GM23338 (cell line): ENCODE results near the gene SLC12A7. TPM values are rescaled to one million over a fixed set of nuclear protein-coding genes. Genes with fewer than 3 reads are reported as not detected.

ENCODE experiments used
- ATAC-seq: fragments of 200-7000 bp; cut with Tn5 transposase; 3 replicates; pipeline ENCODE4 v1.9.1; 2020
- DNase-seq: peaks from one replicate; pipeline ENCODE4 v3.0.0-alpha.2; 2015; ENCODE audit warnings: low spot score
- H2AFZ ChIP-seq: fragments of 200-600 bp; sonication (generic); 2 replicates; pipeline ENCODE4 v1.8.0; 2016; ENCODE audit warnings: antibody characterized with exemption, mild to moderate bottlenecking, moderate library complexity
- H3F3A ChIP-seq: fragments of 200-600 bp; sonication (generic); replicated peaks from 2 replicates; pipeline ENCODE4 v1.8.0; 2017; ENCODE audit warnings: antibody characterized with exemption, mixed run types, low read depth
- H3K27ac ChIP-seq: fragments of 200-600 bp; sonication (generic); 2 replicates; pipeline ENCODE4 v1.6.1; 2016; ENCODE audit warnings: low read depth
- H3K27me3 ChIP-seq: fragments of 200-600 bp; sonication (generic); 2 replicates; pipeline ENCODE4 v1.8.0; 2016; ENCODE audit warnings: mild to moderate bottlenecking, mixed run types, moderate library complexity; ENCODE audit not compliant: insufficient read depth
- H3K36me3 ChIP-seq: fragments of 200-600 bp; sonication (generic); 2 replicates; pipeline ENCODE4 v1.8.0; 2016; ENCODE audit warnings: mild to moderate bottlenecking; ENCODE audit not compliant: insufficient read depth
- H3K4me1 ChIP-seq: fragments of 200-600 bp; sonication (generic); 2 replicates; pipeline ENCODE4 v1.8.0; 2016; ENCODE audit warnings: mild to moderate bottlenecking, moderate library complexity; ENCODE audit not compliant: insufficient read depth
- H3K4me2 ChIP-seq: fragments of 200-600 bp; sonication (generic); 2 replicates; pipeline ENCODE4 v1.7.1; 2017; ENCODE audit warnings: mixed run types
- H3K4me3 ChIP-seq: fragments of 200-600 bp; sonication (generic); 2 replicates; pipeline ENCODE4 v1.6.1; 2016; ENCODE audit warnings: mixed run types
- H3K79me2 ChIP-seq: fragments of 200-600 bp; sonication (generic); replicated peaks from 2 replicates; pipeline ENCODE4 v1.8.0; 2017; ENCODE audit warnings: mild to moderate bottlenecking; ENCODE audit not compliant: insufficient read depth
- H3K9me2 ChIP-seq: fragments of 200-600 bp; sonication (generic); 2 replicates; pipeline ENCODE4 v1.8.0; 2017; ENCODE audit not compliant: insufficient read depth
- H4K20me1 ChIP-seq: fragments of 200-600 bp; sonication (generic); replicated peaks from 2 replicates; pipeline ENCODE4 v1.8.0; 2017; ENCODE audit warnings: mild to moderate bottlenecking; ENCODE audit not compliant: insufficient read depth
- H3K27ac Mint-ChIP-seq: 2 replicates; pipeline ENCODE4 v1.8.0; 2020; ENCODE audit warnings: inconsistent platforms, mild to moderate bottlenecking, moderate library complexity, mixed read lengths
- H3K27me3 Mint-ChIP-seq: 3 replicates; pipeline ENCODE4 v1.8.0; 2022; ENCODE audit warnings: low read depth, mild to moderate bottlenecking, moderate library complexity, mixed read lengths, inconsistent platforms; ENCODE audit not compliant: insufficient read depth, poor library complexity
- H3K36me3 Mint-ChIP-seq: 3 replicates; pipeline ENCODE4 v1.8.0; 2021; ENCODE audit warnings: low read depth, mild to moderate bottlenecking, inconsistent platforms, moderate library complexity, mixed read lengths
- H3K4me1 Mint-ChIP-seq: 3 replicates; pipeline ENCODE4 v1.8.0; 2020; ENCODE audit warnings: mild to moderate bottlenecking, inconsistent platforms, mixed read lengths
- H3K4me3 Mint-ChIP-seq: 3 replicates; pipeline ENCODE4 v1.8.0; 2021; ENCODE audit warnings: moderate library complexity, mild to moderate bottlenecking, inconsistent platforms, mixed read lengths
- H3K9me3 Mint-ChIP-seq: 3 replicates; pipeline ENCODE4 v1.8.0; 2020; ENCODE audit warnings: moderate library complexity, mild to moderate bottlenecking, inconsistent platforms, mixed read lengths
- CREB1 ChIP-seq: fragments of 250-450 bp; sonication (Bioruptor Pico); IDR thresholded peaks from 2 replicates; pipeline ENCODE4 v1.5.0; 2020; ENCODE audit warnings: low read depth, mild to moderate bottlenecking, moderate library complexity
- EZH2 ChIP-seq: fragments of 200-600 bp; sonication (generic); IDR thresholded peaks from one replicate; pipeline ENCODE4 v1.8.0; 2017; ENCODE audit warnings: antibody characterized with exemption, mild to moderate bottlenecking, low read depth; ENCODE audit not compliant: unreplicated experiment
- EZH2phosphoT487 ChIP-seq: fragments of 200-600 bp; sonication (generic); IDR thresholded peaks from one replicate; pipeline ENCODE4 v1.8.1; 2018; ENCODE audit warnings: antibody characterized with exemption; ENCODE audit not compliant: unreplicated experiment
- JUNB ChIP-seq: IDR thresholded peaks from one replicate; pipeline ENCODE4 v1.6.1; 2016; ENCODE audit warnings: antibody characterized with exemption; ENCODE audit not compliant: unreplicated experiment
- NANOG ChIP-seq: IDR thresholded peaks from 2 replicates; pipeline ENCODE4 v1.6.1; 2016; ENCODE audit warnings: antibody characterized with exemption, borderline replicate concordance
- POLR2AphosphoS5 ChIP-seq: IDR thresholded peaks from 2 replicates; pipeline ENCODE4 v1.6.1; 2016; ENCODE audit warnings: antibody characterized with exemption, low read depth
- STAT1 ChIP-seq: IDR thresholded peaks from one replicate; pipeline ENCODE4 v1.6.1; 2016; ENCODE audit warnings: antibody characterized with exemption; ENCODE audit not compliant: unreplicated experiment
- ZNF114 ChIP-seq: fragments of 250-450 bp; sonication (Bioruptor Pico); IDR thresholded peaks from 2 replicates; pipeline ENCODE4 v1.5.0; 2020; ENCODE audit warnings: mild to moderate bottlenecking, moderate library complexity
- polyA plus RNA-seq: library from polyadenylated mRNA; unstranded; fragments of >200 nt; fragmentation: Nextera tagmentation; extraction: Ambion mirVana; gene quantifications from 2 replicates; pipeline ENCODE4 v1.2.1, GENCODE V29; 2016
- total RNA-seq: library from RNA; depleted of rRNA; stranded (reverse); fragments of >200 nt; shearing (Covaris generic); gene quantifications from 2 replicates; pipeline ENCODE4 v1.2.3, GENCODE V29; 2014
- TF ChIP-seq, protein P1 (sequence below): IDR thresholded peaks from one replicate; pipeline ENCODE4 v1.6.1; 2018; ENCODE audit warnings: antibody characterized with exemption; ENCODE audit not compliant: unreplicated experiment
- TF ChIP-seq, protein P2 (sequence below): IDR thresholded peaks from 2 replicates; pipeline ENCODE4 v1.6.1; 2016; ENCODE audit warnings: antibody characterized with exemption
- TF ChIP-seq, protein P3 (sequence below), 2 experiments: fragments of 200-600 bp in 1 of 2; sonication (generic) in 1 of 2; conservative IDR thresholded peaks; 2 replicates each; pipeline versions ENCODE4 v1.5.1 to v1.6.1; 2016 to 2017; ENCODE audit warnings: antibody characterized with exemption in 2 of 2, low read depth in 2 of 2, mild to moderate bottlenecking in 2 of 2, moderate library complexity in 1 of 2

Gene SLC12A7
- total and polyA plus RNA-seq, 2 experiments from 2014 or later = 7.4 to 32.2 TPM

DNA sequence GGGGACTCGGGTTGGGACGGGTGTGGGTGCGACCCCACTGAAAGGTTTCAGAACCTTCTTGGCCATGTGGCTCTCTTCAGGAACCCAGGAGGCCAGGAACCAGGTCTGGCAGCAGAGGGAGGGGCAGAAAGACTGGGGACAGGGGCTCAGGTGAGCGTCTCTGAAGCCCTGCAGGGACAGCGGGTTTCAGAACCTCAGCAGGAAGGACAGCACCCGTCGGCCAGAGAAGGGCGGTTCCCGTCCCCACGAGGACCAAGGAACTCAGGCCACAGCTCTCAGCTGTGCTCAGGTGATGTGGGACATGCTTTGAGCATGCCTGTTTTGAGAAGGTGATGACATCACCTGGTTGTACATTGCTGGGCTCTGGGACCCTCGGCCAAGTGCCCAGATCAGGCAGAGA is 25.7 kb downstream of the SLC12A7 start:
- Histone ChIP-seq H3K9me2 (no peaks in the 10 kb centered on the region), H3F3A (no peaks in the 10 kb centered on the region), H3K79me2 (no peaks in the 10 kb centered on the region), H3K4me3 (no peak overlapping the region), H3K4me1 (no peaks in the 10 kb centered on the region), H2AFZ (no peak overlapping the region), H3K36me3 (no peaks in the 10 kb centered on the region), H3K27me3 (no peaks in the 10 kb centered on the region), H4K20me1 (no peaks in the 10 kb centered on the region), H3K27ac (no peak overlapping the region), H3K4me2 (no peak overlapping the region)
- DNase-seq (no peak), ATAC-seq (no peak)
- no peak overlapping the region for H3K4me3 Mint-ChIP-seq
- peaks cover 19% of the 10 kb centered on the region for H3K36me3 Mint-ChIP-seq
- H3K27me3 Mint-ChIP-seq = peaks cover 4% of the 10 kb centered on the region
- H3K4me1 Mint-ChIP-seq = no peaks in the 10 kb centered on the region; the same call in 2 of the 3 replicates
- no peak for TF ChIP-seq NANOG
- TF ChIP-seq, protein P1, sequence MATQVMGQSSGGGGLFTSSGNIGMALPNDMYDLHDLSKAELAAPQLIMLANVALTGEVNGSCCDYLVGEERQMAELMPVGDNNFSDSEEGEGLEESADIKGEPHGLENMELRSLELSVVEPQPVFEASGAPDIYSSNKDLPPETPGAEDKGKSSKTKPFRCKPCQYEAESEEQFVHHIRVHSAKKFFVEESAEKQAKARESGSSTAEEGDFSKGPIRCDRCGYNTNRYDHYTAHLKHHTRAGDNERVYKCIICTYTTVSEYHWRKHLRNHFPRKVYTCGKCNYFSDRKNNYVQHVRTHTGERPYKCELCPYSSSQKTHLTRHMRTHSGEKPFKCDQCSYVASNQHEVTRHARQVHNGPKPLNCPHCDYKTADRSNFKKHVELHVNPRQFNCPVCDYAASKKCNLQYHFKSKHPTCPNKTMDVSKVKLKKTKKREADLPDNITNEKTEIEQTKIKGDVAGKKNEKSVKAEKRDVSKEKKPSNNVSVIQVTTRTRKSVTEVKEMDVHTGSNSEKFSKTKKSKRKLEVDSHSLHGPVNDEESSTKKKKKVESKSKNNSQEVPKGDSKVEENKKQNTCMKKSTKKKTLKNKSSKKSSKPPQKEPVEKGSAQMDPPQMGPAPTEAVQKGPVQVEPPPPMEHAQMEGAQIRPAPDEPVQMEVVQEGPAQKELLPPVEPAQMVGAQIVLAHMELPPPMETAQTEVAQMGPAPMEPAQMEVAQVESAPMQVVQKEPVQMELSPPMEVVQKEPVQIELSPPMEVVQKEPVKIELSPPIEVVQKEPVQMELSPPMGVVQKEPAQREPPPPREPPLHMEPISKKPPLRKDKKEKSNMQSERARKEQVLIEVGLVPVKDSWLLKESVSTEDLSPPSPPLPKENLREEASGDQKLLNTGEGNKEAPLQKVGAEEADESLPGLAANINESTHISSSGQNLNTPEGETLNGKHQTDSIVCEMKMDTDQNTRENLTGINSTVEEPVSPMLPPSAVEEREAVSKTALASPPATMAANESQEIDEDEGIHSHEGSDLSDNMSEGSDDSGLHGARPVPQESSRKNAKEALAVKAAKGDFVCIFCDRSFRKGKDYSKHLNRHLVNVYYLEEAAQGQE = peak; percentile 62
- no peaks in the 10 kb centered on the region for H3K9me3 Mint-ChIP-seq
- no peak overlapping the region for H3K27ac Mint-ChIP-seq

DNA sequence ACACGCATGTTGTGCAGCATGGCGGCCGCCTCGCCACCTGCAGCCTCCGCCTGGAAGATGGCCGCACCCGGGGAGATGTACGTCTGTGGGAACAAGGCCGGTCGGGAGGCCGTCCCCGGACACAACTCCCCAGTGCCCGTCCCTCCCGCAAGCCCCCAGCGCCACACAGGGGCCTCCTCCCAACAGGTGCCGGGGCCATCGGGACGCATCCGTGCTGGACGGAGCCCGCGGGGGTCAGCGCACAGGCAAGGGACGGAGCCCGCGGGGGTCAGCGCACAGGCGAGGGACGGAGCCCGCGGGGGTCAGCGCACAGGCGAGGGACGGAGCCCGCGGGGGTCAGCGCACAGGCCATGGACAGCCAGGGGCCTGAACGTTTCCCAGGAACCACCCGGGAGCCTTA is 26.5 kb downstream of the SLC12A7 start:
- Mint-ChIP-seq H3K27me3 (peaks cover 4% of the 10 kb centered on the region), H3K36me3 (peaks cover 21% of the 10 kb centered on the region), H3K4me1 (no peaks in the 10 kb centered on the region; the same call in 2 of the 3 replicates), H3K4me3 (no peak overlapping the region), H3K9me3 (no peaks in the 10 kb centered on the region), H3K27ac (no peak overlapping the region)
- ATAC-seq (no peak), DNase-seq (no peak)
- no peaks in the 10 kb centered on the region for H3K4me1 ChIP-seq
- no peak overlapping the region for H2AFZ ChIP-seq
- H3K27me3 ChIP-seq = no peaks in the 10 kb centered on the region
- H3K36me3 ChIP-seq = no peaks in the 10 kb centered on the region
- H3F3A ChIP-seq = no peaks in the 10 kb centered on the region
- no peak overlapping the region for H3K4me2 ChIP-seq
- no peak overlapping the region for H3K4me3 ChIP-seq
- no peaks in the 10 kb centered on the region for H3K79me2 ChIP-seq
- no peaks in the 10 kb centered on the region for H4K20me1 ChIP-seq
- H3K9me2 ChIP-seq = no peaks in the 10 kb centered on the region
- H3K27ac ChIP-seq = no peak overlapping the region
- TF ChIP-seq POLR2AphosphoS5 (no peak), EZH2 (no peak), JUNB (no peak), ZNF114 (CRISPR knock-in tag) (no peak), CREB1 (CRISPR knock-in tag) (no peak), EZH2phosphoT487 (no peak), NANOG (no peak), STAT1 (no peak)
- TF ChIP-seq, protein P1 = no peak
- TF ChIP-seq, protein P2, sequence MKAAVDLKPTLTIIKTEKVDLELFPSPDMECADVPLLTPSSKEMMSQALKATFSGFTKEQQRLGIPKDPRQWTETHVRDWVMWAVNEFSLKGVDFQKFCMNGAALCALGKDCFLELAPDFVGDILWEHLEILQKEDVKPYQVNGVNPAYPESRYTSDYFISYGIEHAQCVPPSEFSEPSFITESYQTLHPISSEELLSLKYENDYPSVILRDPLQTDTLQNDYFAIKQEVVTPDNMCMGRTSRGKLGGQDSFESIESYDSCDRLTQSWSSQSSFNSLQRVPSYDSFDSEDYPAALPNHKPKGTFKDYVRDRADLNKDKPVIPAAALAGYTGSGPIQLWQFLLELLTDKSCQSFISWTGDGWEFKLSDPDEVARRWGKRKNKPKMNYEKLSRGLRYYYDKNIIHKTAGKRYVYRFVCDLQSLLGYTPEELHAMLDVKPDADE = no peak
- TF ChIP-seq, protein P3, sequence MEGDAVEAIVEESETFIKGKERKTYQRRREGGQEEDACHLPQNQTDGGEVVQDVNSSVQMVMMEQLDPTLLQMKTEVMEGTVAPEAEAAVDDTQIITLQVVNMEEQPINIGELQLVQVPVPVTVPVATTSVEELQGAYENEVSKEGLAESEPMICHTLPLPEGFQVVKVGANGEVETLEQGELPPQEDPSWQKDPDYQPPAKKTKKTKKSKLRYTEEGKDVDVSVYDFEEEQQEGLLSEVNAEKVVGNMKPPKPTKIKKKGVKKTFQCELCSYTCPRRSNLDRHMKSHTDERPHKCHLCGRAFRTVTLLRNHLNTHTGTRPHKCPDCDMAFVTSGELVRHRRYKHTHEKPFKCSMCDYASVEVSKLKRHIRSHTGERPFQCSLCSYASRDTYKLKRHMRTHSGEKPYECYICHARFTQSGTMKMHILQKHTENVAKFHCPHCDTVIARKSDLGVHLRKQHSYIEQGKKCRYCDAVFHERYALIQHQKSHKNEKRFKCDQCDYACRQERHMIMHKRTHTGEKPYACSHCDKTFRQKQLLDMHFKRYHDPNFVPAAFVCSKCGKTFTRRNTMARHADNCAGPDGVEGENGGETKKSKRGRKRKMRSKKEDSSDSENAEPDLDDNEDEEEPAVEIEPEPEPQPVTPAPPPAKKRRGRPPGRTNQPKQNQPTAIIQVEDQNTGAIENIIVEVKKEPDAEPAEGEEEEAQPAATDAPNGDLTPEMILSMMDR (conservative IDR thresholded peaks at IDR 0.05; ENCODE audit: low read depth in 2 of 2) = no peak
